ENCODE results near the gene UBE2S. TPM values are rescaled to one million over a fixed set of nuclear protein-coding genes. Genes with fewer than 3 reads are reported as not detected.

UBE2S gene
- total RNA-seq, 1 experiment from 2014 or later: 279 TPM

GRCh38 chr19:55441692-55442321, 34.2 kb upstream of the UBE2S start:
- ChIA-PET POLR2A (interaction anchor here (0.7 kb wide), 1 partner anchor 157 kb away, joined by 4 read pairs; the partner anchor contains the start of gene FIZ1), CTCF (interaction anchor here (0.6 to 1.2 kb wide), 2 partner anchors 20 to 58 kb away, joined by 4 read pairs; partner anchors contain the start of genes ISOC2 and TMEM238)
- peak overlapping the region; percentile 6 for H3K4me3 Mint-ChIP-seq (ENCODE audit: unreplicated experiment)
- no peak for DNase-seq
- H3K4me1 Mint-ChIP-seq (ENCODE audit: low read depth, unreplicated experiment): no peaks in the 10 kb centered on the region
- Histone ChIP-seq H3K4me3 (ENCODE audit: low read depth, low read length) (no peak overlapping the region), H3K4me1 (peaks cover 11% of the 10 kb centered on the region; the same call in 1 of the 2 replicates), H3K9me3 (0 out of 2 replicates have a peak, but pooled peaks cover 3% of the 10 kb centered on the region), H3K27me3 (replicated peaks; ENCODE audit: control insufficient read depth, insufficient read depth, low read length) (peaks cover 10% of the 10 kb centered on the region), H3K36me3 (ENCODE audit: control insufficient read depth, insufficient read depth, low read length) (no peaks in the 10 kb centered on the region)
- no peak for TF ChIP-seq CTCF (IDR thresholded peaks at IDR 0.05; ENCODE audit: insufficient read depth in 1 of 2, low read depth in 1 of 2, low read length in 1 of 2, severe bottlenecking in 1 of 2, unreplicated experiment in 1 of 2)
- no peaks in the 10 kb centered on the region for H3K9me3 Mint-ChIP-seq (ENCODE audit: unreplicated experiment)
- no TSS peak for BruUV-seq (replicated peaks)
- intact Hi-C loops (cut with micrococcal nuclease; ENCODE audit: unreplicated experiment): no loop called here
- peaks cover 44% of the 10 kb centered on the region for H3K27me3 Mint-ChIP-seq (ENCODE audit: insufficient read depth, unreplicated experiment)
- peaks cover 7% of the 10 kb centered on the region for H3K36me3 Mint-ChIP-seq (ENCODE audit: insufficient read depth, unreplicated experiment)
- H3K27ac Mint-ChIP-seq (ENCODE audit: unreplicated experiment): no peak overlapping the region

GRCh38 chr19:55441319-55441691, 33.7 kb upstream of the UBE2S start:
- H3K9me3 ChIP-seq: 0 out of 2 replicates have a peak, but pooled peaks cover 3% of the 10 kb centered on the region
- peak overlapping the region; percentile 6 for H3K4me3 Mint-ChIP-seq (ENCODE audit: unreplicated experiment)
- H3K27me3 ChIP-seq (replicated peaks; ENCODE audit: control insufficient read depth, insufficient read depth, low read length): peaks cover 10% of the 10 kb centered on the region
- peaks cover 11% of the 10 kb centered on the region; the same call in 1 of the 2 replicates for H3K4me1 ChIP-seq
- no TSS peak for BruUV-seq (replicated peaks)
- H3K4me1 Mint-ChIP-seq (ENCODE audit: low read depth, unreplicated experiment): no peaks in the 10 kb centered on the region
- no peak for TF ChIP-seq CTCF (IDR thresholded peaks at IDR 0.05; ENCODE audit: insufficient read depth in 1 of 2, low read depth in 1 of 2, low read length in 1 of 2, severe bottlenecking in 1 of 2, unreplicated experiment in 1 of 2)
- CTCF ChIA-PET: interaction anchor here (0.6 to 1.2 kb wide), 2 partner anchors 20 to 57 kb away, joined by 4 read pairs; partner anchors contain the start of genes ISOC2 and TMEM238
- H3K36me3 ChIP-seq (ENCODE audit: control insufficient read depth, insufficient read depth, low read length): no peaks in the 10 kb centered on the region
- no peaks in the 10 kb centered on the region for H3K9me3 Mint-ChIP-seq (ENCODE audit: unreplicated experiment)
- POLR2A ChIA-PET: interaction anchor here (0.7 kb wide), 1 partner anchor 158 kb away, joined by 4 read pairs; the partner anchor contains the start of gene FIZ1
- peaks cover 7% of the 10 kb centered on the region for H3K36me3 Mint-ChIP-seq (ENCODE audit: insufficient read depth, unreplicated experiment)
- no peak overlapping the region for H3K27ac Mint-ChIP-seq (ENCODE audit: unreplicated experiment)
- intact Hi-C loops (cut with micrococcal nuclease; ENCODE audit: unreplicated experiment): no loop called here
- DNase-seq: no peak
- H3K4me3 ChIP-seq (ENCODE audit: low read depth, low read length): no peak overlapping the region
- peaks cover 44% of the 10 kb centered on the region for H3K27me3 Mint-ChIP-seq (ENCODE audit: insufficient read depth, unreplicated experiment)

- H3K27me3 ChIP-seq (replicated peaks; ENCODE audit: control insufficient read depth, insufficient read depth, low read length): peaks cover 10% of the 10 kb centered on the region
- ChIA-PET POLR2A (no interaction called here), CTCF (no interaction called here)
- peaks cover 7% of the 10 kb centered on the region for H3K36me3 Mint-ChIP-seq (ENCODE audit: insufficient read depth, unreplicated experiment)
- H3K9me3 ChIP-seq: 0 out of 2 replicates have a peak, but pooled peaks cover 3% of the 10 kb centered on the region
- intact Hi-C loops (cut with micrococcal nuclease; ENCODE audit: unreplicated experiment): no loop called here
- no peaks in the 10 kb centered on the region for H3K36me3 ChIP-seq (ENCODE audit: control insufficient read depth, insufficient read depth, low read length)
- DNase-seq: no peak
- H3K27ac Mint-ChIP-seq (ENCODE audit: unreplicated experiment): no peak overlapping the region
- BruUV-seq (replicated peaks): no TSS peak
- H3K4me1 ChIP-seq: peaks cover 11% of the 10 kb centered on the region; the same call in 1 of the 2 replicates
- no peaks in the 10 kb centered on the region for H3K9me3 Mint-ChIP-seq (ENCODE audit: unreplicated experiment)
- peaks cover 42% of the 10 kb centered on the region for H3K27me3 Mint-ChIP-seq (ENCODE audit: insufficient read depth, unreplicated experiment)
- H3K4me3 Mint-ChIP-seq (ENCODE audit: unreplicated experiment): no peak overlapping the region
- H3K4me1 Mint-ChIP-seq (ENCODE audit: low read depth, unreplicated experiment): no peaks in the 10 kb centered on the region
- H3K4me3 ChIP-seq (ENCODE audit: low read depth, low read length): no peak overlapping the region
- no peak for TF ChIP-seq CTCF (IDR thresholded peaks at IDR 0.05; ENCODE audit: insufficient read depth in 1 of 2, low read depth in 1 of 2, low read length in 1 of 2, severe bottlenecking in 1 of 2, unreplicated experiment in 1 of 2)
Measured at GRCh38 chr19:55440411-55441105, 33.0 kb upstream of the UBE2S start.

Measured in Caco-2 (cell line).